OCI-LY7 (cell line): ENCODE results near the gene ERN2.

Experiments
- EZH2phosphoT487 ChIP-seq: fragments of 200-600 bp; sonication (generic); IDR thresholded peaks from 2 replicates; pipeline ENCODE4 v1.6.1; 2018; ENCODE audit warnings: low read depth, borderline replicate concordance, mild to moderate bottlenecking, mixed run types, antibody characterized with exemption, low read length, moderate library complexity, mixed read lengths
- TF ChIP-seq, protein P1 (sequence below): fragments of 200-600 bp; sonication (generic); conservative IDR thresholded peaks from 2 replicates; pipeline ENCODE4 v1.5.1; 2014; ENCODE audit warnings: mild to moderate bottlenecking, antibody characterized with exemption, low read length, moderate library complexity, mixed read lengths

DNA sequence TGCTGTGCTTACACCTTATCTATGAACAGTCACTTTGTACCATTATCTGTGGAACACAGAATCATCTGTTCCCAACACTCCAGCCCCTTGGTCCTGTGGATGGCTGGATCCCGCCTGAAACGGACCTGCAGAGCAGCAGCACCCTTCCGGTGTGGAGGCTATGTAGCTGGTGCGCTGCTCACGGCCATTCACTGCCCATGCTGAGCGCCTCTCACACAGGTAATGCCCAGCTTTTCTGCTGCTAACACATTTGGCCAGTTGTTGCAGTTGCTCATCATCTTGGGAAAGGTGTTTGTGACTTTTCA is 45.7 kb downstream of the ERN2 start:
- TF ChIP-seq, protein P1, sequence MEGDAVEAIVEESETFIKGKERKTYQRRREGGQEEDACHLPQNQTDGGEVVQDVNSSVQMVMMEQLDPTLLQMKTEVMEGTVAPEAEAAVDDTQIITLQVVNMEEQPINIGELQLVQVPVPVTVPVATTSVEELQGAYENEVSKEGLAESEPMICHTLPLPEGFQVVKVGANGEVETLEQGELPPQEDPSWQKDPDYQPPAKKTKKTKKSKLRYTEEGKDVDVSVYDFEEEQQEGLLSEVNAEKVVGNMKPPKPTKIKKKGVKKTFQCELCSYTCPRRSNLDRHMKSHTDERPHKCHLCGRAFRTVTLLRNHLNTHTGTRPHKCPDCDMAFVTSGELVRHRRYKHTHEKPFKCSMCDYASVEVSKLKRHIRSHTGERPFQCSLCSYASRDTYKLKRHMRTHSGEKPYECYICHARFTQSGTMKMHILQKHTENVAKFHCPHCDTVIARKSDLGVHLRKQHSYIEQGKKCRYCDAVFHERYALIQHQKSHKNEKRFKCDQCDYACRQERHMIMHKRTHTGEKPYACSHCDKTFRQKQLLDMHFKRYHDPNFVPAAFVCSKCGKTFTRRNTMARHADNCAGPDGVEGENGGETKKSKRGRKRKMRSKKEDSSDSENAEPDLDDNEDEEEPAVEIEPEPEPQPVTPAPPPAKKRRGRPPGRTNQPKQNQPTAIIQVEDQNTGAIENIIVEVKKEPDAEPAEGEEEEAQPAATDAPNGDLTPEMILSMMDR = no peak
- no peak for TF ChIP-seq EZH2phosphoT487
